ENCODE measurements around the gene PNPLA2.

PNPLA2 gene

GRCh38 chr11:779955-780532, 38.7 kb upstream of the PNPLA2 start:
- TF ChIP-seq, protein P1, sequence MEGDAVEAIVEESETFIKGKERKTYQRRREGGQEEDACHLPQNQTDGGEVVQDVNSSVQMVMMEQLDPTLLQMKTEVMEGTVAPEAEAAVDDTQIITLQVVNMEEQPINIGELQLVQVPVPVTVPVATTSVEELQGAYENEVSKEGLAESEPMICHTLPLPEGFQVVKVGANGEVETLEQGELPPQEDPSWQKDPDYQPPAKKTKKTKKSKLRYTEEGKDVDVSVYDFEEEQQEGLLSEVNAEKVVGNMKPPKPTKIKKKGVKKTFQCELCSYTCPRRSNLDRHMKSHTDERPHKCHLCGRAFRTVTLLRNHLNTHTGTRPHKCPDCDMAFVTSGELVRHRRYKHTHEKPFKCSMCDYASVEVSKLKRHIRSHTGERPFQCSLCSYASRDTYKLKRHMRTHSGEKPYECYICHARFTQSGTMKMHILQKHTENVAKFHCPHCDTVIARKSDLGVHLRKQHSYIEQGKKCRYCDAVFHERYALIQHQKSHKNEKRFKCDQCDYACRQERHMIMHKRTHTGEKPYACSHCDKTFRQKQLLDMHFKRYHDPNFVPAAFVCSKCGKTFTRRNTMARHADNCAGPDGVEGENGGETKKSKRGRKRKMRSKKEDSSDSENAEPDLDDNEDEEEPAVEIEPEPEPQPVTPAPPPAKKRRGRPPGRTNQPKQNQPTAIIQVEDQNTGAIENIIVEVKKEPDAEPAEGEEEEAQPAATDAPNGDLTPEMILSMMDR (IDR thresholded peaks at IDR 0.05) = no peak
- no peak overlapping the region for H3K27ac ChIP-seq
- H3K9ac ChIP-seq = no peak overlapping the region
- H2AFZ ChIP-seq = no peak overlapping the region
- H3K4me2 ChIP-seq (ENCODE audit: low read length) = no peak overlapping the region
- H3K4me3 ChIP-seq (ENCODE audit: low read depth, low read length) = no peak overlapping the region
- no peaks in the 10 kb centered on the region for H3K36me3 ChIP-seq (ENCODE audit: control insufficient read depth, insufficient read depth, low read length)
- peaks cover 4% of the 10 kb centered on the region for H3K79me2 ChIP-seq
- H3K4me1 ChIP-seq = no peaks in the 10 kb centered on the region
- H3K27me3 ChIP-seq (ENCODE audit: control insufficient read depth, insufficient read depth, low read length) = no peaks in the 10 kb centered on the region
- no peaks in the 10 kb centered on the region for H3K9me3 ChIP-seq (ENCODE audit: control insufficient read depth, low read length)

- no peak overlapping the region for H3K9ac ChIP-seq
- no peaks in the 10 kb centered on the region for H3K79me2 ChIP-seq
- no peak overlapping the region for H2AFZ ChIP-seq
- TF ChIP-seq, protein P1 (IDR thresholded peaks at IDR 0.05) = no peak
- no peak overlapping the region for H3K4me2 ChIP-seq (ENCODE audit: low read length)
- H3K9me3 ChIP-seq (ENCODE audit: control insufficient read depth, low read length) = no peaks in the 10 kb centered on the region
- H3K4me1 ChIP-seq = no peaks in the 10 kb centered on the region
- H3K27me3 ChIP-seq (ENCODE audit: control insufficient read depth, insufficient read depth, low read length) = no peaks in the 10 kb centered on the region
- H3K36me3 ChIP-seq (ENCODE audit: control insufficient read depth, insufficient read depth, low read length) = no peaks in the 10 kb centered on the region
- H3K27ac ChIP-seq = no peak overlapping the region
- no peak overlapping the region for H3K4me3 ChIP-seq (ENCODE audit: low read depth, low read length)
Observed at GRCh38 chr11:782264-783174, 36.2 kb upstream of the PNPLA2 start.

- no peak overlapping the region for H2AFZ ChIP-seq
- H3K4me3 ChIP-seq (ENCODE audit: low read depth, low read length) = no peak overlapping the region
- H3K9me3 ChIP-seq (ENCODE audit: control insufficient read depth, low read length) = no peaks in the 10 kb centered on the region
- no peaks in the 10 kb centered on the region for H3K36me3 ChIP-seq (ENCODE audit: control insufficient read depth, insufficient read depth, low read length)
- TF ChIP-seq, protein P1 (IDR thresholded peaks at IDR 0.05) = peak; percentile 46
- no peak overlapping the region for H3K27ac ChIP-seq
- no peaks in the 10 kb centered on the region for H3K79me2 ChIP-seq
- no peaks in the 10 kb centered on the region for H3K4me1 ChIP-seq
- H3K9ac ChIP-seq = no peak overlapping the region
- H3K4me2 ChIP-seq (ENCODE audit: low read length) = no peak overlapping the region
- H3K27me3 ChIP-seq (ENCODE audit: control insufficient read depth, insufficient read depth, low read length) = no peaks in the 10 kb centered on the region
Observed at GRCh38 chr11:783581-784015, 35.1 kb upstream of the PNPLA2 start.

- H3K27ac ChIP-seq = no peak overlapping the region
- no peak overlapping the region for H2AFZ ChIP-seq
- no peaks in the 10 kb centered on the region for H3K4me1 ChIP-seq
- no peak overlapping the region for H3K4me2 ChIP-seq (ENCODE audit: low read length)
- H3K9ac ChIP-seq = no peak overlapping the region
- TF ChIP-seq, protein P1 (IDR thresholded peaks at IDR 0.05) = no peak
- no peak overlapping the region for H3K4me3 ChIP-seq (ENCODE audit: low read depth, low read length)
- H3K36me3 ChIP-seq (ENCODE audit: control insufficient read depth, insufficient read depth, low read length) = no peaks in the 10 kb centered on the region
- no peaks in the 10 kb centered on the region for H3K27me3 ChIP-seq (ENCODE audit: control insufficient read depth, insufficient read depth, low read length)
- no peaks in the 10 kb centered on the region for H3K79me2 ChIP-seq
- no peaks in the 10 kb centered on the region for H3K9me3 ChIP-seq (ENCODE audit: control insufficient read depth, low read length)
Observed at GRCh38 chr11:786235-787083, 32.3 kb upstream of the PNPLA2 start.
